A549 (cell line): ENCODE measurements around the gene KIF5A. TPM values are rescaled to one million over a fixed set of nuclear protein-coding genes. Genes with fewer than 3 reads are reported as not detected.

ENCODE experiments used
- ATAC-seq, 2 experiments: fragments of 200-7000 bp in 1 of 2; fragments of >200 bp in 1 of 2; cut with Nextera tagmentation in 1 of 2; cut with Tn5 transposase in 1 of 2; 3 replicates each; pipeline versions ENCODE4 v1.8.0 to v1.9.1; 2018 to 2020; ENCODE audit warnings: mild to moderate bottlenecking in 1 of 2, moderate library complexity in 1 of 2
- CTCF ChIA-PET: fragments of 300-600 bp; sonication (Branson Sonifier 250); formaldehyde crosslinking; extraction: SDS; loops from one replicate; lab custom pipeline; 2021; ENCODE audit warnings: antibody characterized with exemption, inconsistent platforms; lab: Yijun Ruan, JAX
- POLR2A ChIA-PET: fragments of 350-600 bp; formaldehyde crosslinking; extraction: SDS; loops from one replicate; lab custom pipeline; 2021; ENCODE audit warnings: antibody characterized with exemption, inconsistent platforms; lab: Yijun Ruan, JAX
- DNase-seq, 2 experiments: peaks; one replicate each; pipeline versions ENCODE4 v3.0.0 to v3.0.0-alpha.2; 2011 to 2016; ENCODE audit warnings: low read depth in 1 of 2, low spot score in 1 of 2
- FAIRE-seq: peaks from 2 replicates; lab custom pipeline; 2011; peaks lifted over from hg19 to GRCh38; lab: Jason Lieb, UNC
- H3K27ac ChIP-seq, 2 experiments: fragments of >200 bp; sonication (Bioruptor Twin); formaldehyde crosslinking; 3 replicates each; pipeline ENCODE4 v1.5.1; 2016 to 2017
- H3K4me1 ChIP-seq: fragments of >200 bp; sonication (Bioruptor Twin); formaldehyde crosslinking; 3 replicates; pipeline ENCODE4 v1.6.1; 2016
- H3K4me2 ChIP-seq: fragments of >200 bp; sonication (Bioruptor Twin); formaldehyde crosslinking; 3 replicates; pipeline ENCODE4 v1.6.1; 2016
- H3K4me3 ChIP-seq: fragments of >200 bp; sonication (Bioruptor Twin); formaldehyde crosslinking; 3 replicates; pipeline ENCODE4 v1.5.1; 2016
- H3K9me3 ChIP-seq: fragments of >200 bp; sonication (Bioruptor Twin); formaldehyde crosslinking; 3 replicates; pipeline ENCODE4 v1.6.1; 2016
- CBX2 ChIP-seq: fragments of 200-600 bp; sonication (generic); IDR thresholded peaks from 2 replicates; pipeline ENCODE4 v1.6.1; 2016; ENCODE audit warnings: low read depth, mild to moderate bottlenecking, borderline replicate concordance
- CEBPB ChIP-seq, 2 experiments: fragments of >200 bp in 1 of 2; sonication (Bioruptor Twin) in 1 of 2; formaldehyde crosslinking in 1 of 2; IDR thresholded peaks; 2 replicates each; pipeline ENCODE4 v1.6.1; 2012 to 2016
- CHD4 ChIP-seq: fragments of 200-600 bp; sonication (generic); IDR thresholded peaks from 2 replicates; pipeline ENCODE4 v1.6.1; 2016; ENCODE audit warnings: antibody characterized with exemption, mild to moderate bottlenecking, borderline replicate concordance
- CTCF ChIP-seq: fragments of >200 bp; sonication (Bioruptor Twin); formaldehyde crosslinking; IDR thresholded peaks from 3 replicates; pipeline ENCODE4 v1.5.1; 2016
- EHF ChIP-seq: fragments of 250-450 bp; sonication (Bioruptor Pico); IDR thresholded peaks from 2 replicates; pipeline ENCODE4 v1.5.0; 2020; ENCODE audit warnings: mild to moderate bottlenecking
- ELK1 ChIP-seq: fragments of 150-350 bp; IDR thresholded peaks from 2 replicates; pipeline ENCODE4 v1.6.1; 2014; ENCODE audit warnings: low read depth, mild to moderate bottlenecking, low read length
- EP300 ChIP-seq, 2 experiments: fragments of >200 bp; sonication (Bioruptor Twin); formaldehyde crosslinking; IDR thresholded peaks; 2 replicates in 1 of 2; 3 replicates in 1 of 2; pipeline ENCODE4 v1.6.1; 2016 to 2017
- HDAC2 ChIP-seq: fragments of 200-600 bp; sonication (generic); IDR thresholded peaks from 2 replicates; pipeline ENCODE4 v1.6.1; 2016
- HEYL ChIP-seq: fragments of 250-450 bp; sonication (Bioruptor Pico); IDR thresholded peaks from 2 replicates; pipeline ENCODE4 v1.8.0; 2021; ENCODE audit warnings: mild to moderate bottlenecking, moderate library complexity
- JUNB ChIP-seq: fragments of >200 bp; sonication (Bioruptor Twin); formaldehyde crosslinking; IDR thresholded peaks from 2 replicates; pipeline ENCODE4 v1.6.1; 2016
- MYC ChIP-seq: IDR thresholded peaks from 2 replicates; pipeline ENCODE4 v1.6.1; 2012; ENCODE audit warnings: mild to moderate bottlenecking, inconsistent platforms, low read length, improper control_type of control experiment, borderline replicate concordance
- NFE2L2 ChIP-seq: fragments of 150-350 bp; conservative IDR thresholded peaks from 2 replicates; pipeline ENCODE4 v1.6.1; 2014; ENCODE audit warnings: low read length
- NR3C1 ChIP-seq: fragments of >200 bp; sonication (Bioruptor Twin); formaldehyde crosslinking; IDR thresholded peaks from 3 replicates; pipeline ENCODE4 v1.6.1; 2017
- POLR2A ChIP-seq: IDR thresholded peaks from 2 replicates; pipeline ENCODE4 v1.6.1; 2012; ENCODE audit warnings: mild to moderate bottlenecking, low read length
- RFX5 ChIP-seq: fragments of 450-650 bp; IDR thresholded peaks from 2 replicates; pipeline ENCODE4 v1.7.1; 2014; ENCODE audit warnings: antibody characterized with exemption, mild to moderate bottlenecking, moderate library complexity
- USF2 ChIP-seq: fragments of 450-650 bp; IDR thresholded peaks from 2 replicates; pipeline ENCODE4 v1.6.1; 2014; ENCODE audit warnings: antibody characterized with exemption
- ZC3H11A ChIP-seq: fragments of 450-650 bp; IDR thresholded peaks from 2 replicates; pipeline ENCODE4 v1.6.1; 2014; ENCODE audit warnings: antibody characterized with exemption, mild to moderate bottlenecking
- ZNF302 ChIP-seq: fragments of 250-450 bp; sonication (Bioruptor Pico); IDR thresholded peaks from 2 replicates; pipeline ENCODE4 v1.9.0; 2021; ENCODE audit warnings: inconsistent platforms, mild to moderate bottlenecking, moderate library complexity
- WGBS: methylation state at CpG from one replicate; pipeline ENCODE4 v1.1.6; 2017; ENCODE audit errors: missing lambda C conversion rate; 5-methylcytosine and 5-hydroxymethylcytosine counted together
- polyA plus RNA-seq, 4 experiments: library from polyadenylated mRNA; depleted of rRNA in 3 of 4; stranded (reverse); fragments of >200 nt; fragmentation: RNase III in 1 of 4; extraction: RNeasy Plus Mini Kit Qiagen cat#74134 plus additional on column Dnase treatment in 1 of 4; gene quantifications; 2 replicates in 3 of 4; 3 replicates in 1 of 4; pipeline ENCODE4 v1.2.3, GENCODE V29; 2011 to 2017

KIF5A gene
- polyA plus RNA-seq, 2 of the 4 experiments (the other 2 are of a cell fraction), result 0.61 to 0.89 TPM

GRCh38 chr12:57539134-57539768, 10.6 kb upstream of the KIF5A start:
- H3K4me2 ChIP-seq, result no peak overlapping the region
- 87% methylated on average over 5 of the region's 5 CpGs for WGBS
- TF ChIP-seq ELK1, result no peak
- no peak for TF ChIP-seq CHD4
- TF ChIP-seq ZC3H11A, result no peak
- TF ChIP-seq NFE2L2, result no peak
- no peak for TF ChIP-seq HEYL (CRISPR knock-in tag)
- no peak for TF ChIP-seq CEBPB (IDR thresholded peaks at IDR 0.05)
- no peak overlapping the region for H3K4me3 ChIP-seq
- peaks cover 6% of the 10 kb centered on the region; the same call in 1 of the 3 replicates for H3K4me1 ChIP-seq
- FAIRE-seq, result no peak
- H3K9me3 ChIP-seq, result no peaks in the 10 kb centered on the region
- POLR2A ChIA-PET, result no interaction called here
- CTCF ChIA-PET, result interaction anchor here (0.5 to 4.4 kb wide), 5 partner anchors 8 to 81 kb away, joined by 3 to 33 read pairs (median 5); no protein-coding TSS in a partner anchor
- no peak for DNase-seq
- no peak for ATAC-seq
- H3K27ac ChIP-seq, result no peak overlapping the region

GRCh38 chr12:57541001-57541400, 8.8 kb upstream of the KIF5A start:
- H3K4me3 ChIP-seq, result no peak overlapping the region
- H3K9me3 ChIP-seq, result no peaks in the 10 kb centered on the region
- FAIRE-seq (no peak), ATAC-seq (no peak), DNase-seq (no peak)
- no peak overlapping the region for H3K4me2 ChIP-seq
- no peak overlapping the region for H3K27ac ChIP-seq
- 68% methylated on average over 2 of the region's 2 CpGs for WGBS
- TF ChIP-seq NR3C1, result no peak
- H3K4me1 ChIP-seq, result peaks cover 17% of the 10 kb centered on the region
- CTCF ChIA-PET, result interaction anchor here (0.7 to 4.4 kb wide), 3 partner anchors 17 to 92 kb away, joined by 3 to 33 read pairs (median 6); partner anchors contain the start of gene B4GALNT1
- POLR2A ChIA-PET, result no interaction called here

- Histone ChIP-seq H3K9me3 (no peaks in the 10 kb centered on the region), H3K4me2 (no peak overlapping the region), H3K4me1 (peaks cover 19% of the 10 kb centered on the region), H3K27ac (no peak overlapping the region)
- DNase-seq, result no peak
- CTCF ChIA-PET, result interaction anchor here (0.7 to 4.4 kb wide), 3 partner anchors 18 to 91 kb away, joined by 3 to 33 read pairs (median 6); partner anchors contain the start of gene B4GALNT1
- WGBS, result 82% methylated on average over 2 of the region's 2 CpGs
- no peak for FAIRE-seq
- POLR2A ChIA-PET, result no interaction called here
- no peak for ATAC-seq
- no peak for TF ChIP-seq POLR2A
- TF ChIP-seq RFX5, result no peak
- no peak for TF ChIP-seq USF2
- TF ChIP-seq MYC, result no peak
- TF ChIP-seq EP300 (IDR thresholded peaks at IDR 0.05), result no peak
- TF ChIP-seq EHF, result no peak
- TF ChIP-seq, all 56 proteins: peak for 0
- no peak overlapping the region for H3K4me3 ChIP-seq
Observed at GRCh38 chr12:57541717-57542116, 8.1 kb upstream of the KIF5A start.

GRCh38 chr12:57543581-57543980, 6.3 kb upstream of the KIF5A start:
- FAIRE-seq (no peak), DNase-seq (no peak), ATAC-seq (no peak)
- CTCF ChIA-PET, result interaction anchor here (1.0 kb wide), 1 partner anchor 11 kb away, joined by 3 read pairs; no protein-coding TSS in a partner anchor
- TF ChIP-seq HDAC2, result no peak
- no peak for TF ChIP-seq CBX2
- no peak for TF ChIP-seq JUNB
- TF ChIP-seq MYC, result no peak
- TF ChIP-seq CTCF, result no peak
- TF ChIP-seq ZNF302 (CRISPR knock-in tag), result no peak
- Histone ChIP-seq H3K4me1 (peaks cover 22% of the 10 kb centered on the region), H3K4me2 (no peak overlapping the region), H3K4me3 (no peak overlapping the region), H3K27ac (no peak overlapping the region), H3K9me3 (no peaks in the 10 kb centered on the region)
- POLR2A ChIA-PET, result no interaction called here
- 90% methylated on average over 2 of the region's 2 CpGs for WGBS
